Epithelial cell of esophagus (primary cell): ENCODE measurements around the gene UTP25.

ENCODE experiments used
- DNase-seq: peaks from one replicate; pipeline ENCODE4 v3.0.0; 2010; ENCODE audit warnings: low read depth
- H3K4me3 ChIP-seq: 2 replicates; pipeline ENCODE4 v1.5.1; 2011; ENCODE audit warnings: mild to moderate bottlenecking, low read length, control low read depth
- CTCF ChIP-seq: IDR thresholded peaks from 2 replicates; pipeline ENCODE4 v1.5.1; 2011; ENCODE audit warnings: low read depth, mild to moderate bottlenecking, low read length, control low read depth, inconsistent platforms; ENCODE audit not compliant: insufficient read depth; ENCODE audit errors: missing control alignments

The UTP25 gene

GRCh38 chr1:209869291-209870149, 41.7 kb downstream of the UTP25 start:
- no peak for DNase-seq
- no peak overlapping the region for H3K4me3 ChIP-seq
- TF ChIP-seq CTCF: no peak

GRCh38 chr1:209870151-209870831, 42.5 kb downstream of the UTP25 start:
- no peak overlapping the region for H3K4me3 ChIP-seq
- no peak for TF ChIP-seq CTCF
- DNase-seq: peak; percentile 49

- DNase-seq: no peak
- TF ChIP-seq CTCF: no peak
- H3K4me3 ChIP-seq: no peak overlapping the region
Observed at GRCh38 chr1:209871006-209871405, 43.2 kb downstream of the UTP25 start.

- no peak for DNase-seq
- H3K4me3 ChIP-seq: no peak overlapping the region
- no peak for TF ChIP-seq CTCF
Observed at GRCh38 chr1:209871430-209871829, 43.7 kb downstream of the UTP25 start.

- DNase-seq: peak; percentile 83
- TF ChIP-seq CTCF: no peak
- no peak overlapping the region for H3K4me3 ChIP-seq
Observed at GRCh38 chr1:209873067-209873799, 45.5 kb downstream of the UTP25 start.

- H3K4me3 ChIP-seq: no peak overlapping the region
- peak; percentile 58 for TF ChIP-seq CTCF
- DNase-seq: peak; percentile 61
Observed at GRCh38 chr1:209875515-209875914, 47.7 kb downstream of the UTP25 start.
